ENCODE results near the gene CHTF8.

The CHTF8 gene

GRCh38 chr16:69111876-69112230, 20.5 kb downstream of the CHTF8 start:
- DNase-seq = no peak

- DNase-seq = no peak
These were observed 21.0 kb downstream of the CHTF8 start for GRCh38 chr16:69111216-69111875.

GRCh38 chr16:69110406-69110805, 22.0 kb downstream of the CHTF8 start:
- DNase-seq = no peak

- DNase-seq = no peak
These were observed 22.7 kb downstream of the CHTF8 start for GRCh38 chr16:69109486-69110270.

- no peak for DNase-seq
These were observed 23.5 kb downstream of the CHTF8 start for GRCh38 chr16:69108905-69109252.

GRCh38 chr16:69108064-69108904, 24.1 kb downstream of the CHTF8 start:
- DNase-seq = no peak

GRCh38 chr16:69107316-69107962, 24.9 kb downstream of the CHTF8 start:
- no peak for DNase-seq

- no peak for DNase-seq
These were observed 25.7 kb downstream of the CHTF8 start for GRCh38 chr16:69106491-69107315.

- DNase-seq = no peak
These were observed 26.7 kb downstream of the CHTF8 start, which contains the start of gene HAS3 for GRCh38 chr16:69105501-69106361. HAS3 (plus strand) TSS chr16:69105653; CDS start chr16:69109396, 3,743 bp downstream.

GRCh38 chr16:69100071-69100691, 32.2 kb downstream of the CHTF8 start:
- DNase-seq = no peak

- no peak for DNase-seq
These were observed 37.2 kb downstream of the CHTF8 start for GRCh38 chr16:69095193-69095592.

GRCh38 chr16:69094501-69094900, 37.9 kb downstream of the CHTF8 start:
- no peak for DNase-seq

GRCh38 chr16:69093974-69094373, 38.4 kb downstream of the CHTF8 start:
- DNase-seq = no peak

- DNase-seq = no peak
These were observed 43.1 kb downstream of the CHTF8 start for GRCh38 chr16:69089091-69089910.

- DNase-seq = no peak
These were observed 43.7 kb downstream of the CHTF8 start for GRCh38 chr16:69088684-69089083.

GRCh38 chr16:69087161-69087581, 45.2 kb downstream of the CHTF8 start:
- no peak for DNase-seq

- DNase-seq = no peak
These were observed 47.2 kb downstream of the CHTF8 start for GRCh38 chr16:69085032-69085695.

- no peak for DNase-seq
These were observed 48.1 kb downstream of the CHTF8 start for GRCh38 chr16:69084289-69084688.

GRCh38 chr16:69083306-69083941, 49.0 kb downstream of the CHTF8 start:
- no peak for DNase-seq
